NB4 (cell line): ENCODE measurements around the gene TRMT1.
A peak's percentile ranks its signal among the peaks of the same experiment; 100 is the strongest.

Experiments used
- DNase-seq: peaks from one replicate; pipeline ENCODE4 v3.0.0; 2010; ENCODE audit warnings: low read depth
- H3K4me3 ChIP-seq: one replicate; pipeline ENCODE4 v1.5.1; 2011; ENCODE audit warnings: mild to moderate bottlenecking, low read depth, low read length, moderate library complexity
- CTCF ChIP-seq: IDR thresholded peaks from one replicate; pipeline ENCODE4 v1.5.1; 2012; ENCODE audit warnings: low read depth, low read length
- MAX ChIP-seq: IDR thresholded peaks from 2 replicates; pipeline ENCODE4 v1.6.1; 2011; ENCODE audit warnings: low read depth, low read length
- MYC ChIP-seq: IDR thresholded peaks from 2 replicates; pipeline ENCODE4 v1.6.1; 2011; ENCODE audit warnings: low read depth, low read length
- POLR2A ChIP-seq: IDR thresholded peaks from 2 replicates; pipeline ENCODE4 v1.6.1; 2011; ENCODE audit warnings: mild to moderate bottlenecking; ENCODE audit not compliant: insufficient read length; ENCODE audit errors: extremely low read depth

Gene TRMT1

GRCh38 chr19:13138916-13139198, 22.3 kb upstream of the TRMT1 start:
- TF ChIP-seq MYC (peak; percentile 73), CTCF (no peak), MAX (peak; percentile 53), POLR2A (no peak)
- peak; percentile 81 for DNase-seq

GRCh38 chr19:13138171-13138915, 21.8 kb upstream of the TRMT1 start:
- peak; percentile 21; the same call in 1 of the 2 replicates for TF ChIP-seq MAX
- TF ChIP-seq CTCF, result no peak

More at GRCh38 chr19:13138916-13139198, 22.3 kb upstream of the TRMT1 start:
- H3K4me3 ChIP-seq, result no peak overlapping the region

GRCh38 chr19:13137290-13137794, 20.8 kb upstream of the TRMT1 start:
- no peak overlapping the region for H3K4me3 ChIP-seq
- no peak for TF ChIP-seq POLR2A
- TF ChIP-seq MYC, result no peak
- TF ChIP-seq CTCF, result no peak
- TF ChIP-seq MAX, result no peak
- no peak for DNase-seq

More at GRCh38 chr19:13138171-13138915, 21.8 kb upstream of the TRMT1 start:
- DNase-seq, result peak; percentile 34
- H3K4me3 ChIP-seq, result no peak overlapping the region

- H3K4me3 ChIP-seq, result no peak overlapping the region
- DNase-seq, result no peak
- TF ChIP-seq CTCF (no peak), MAX (no peak), MYC (no peak), POLR2A (no peak)
These were observed 18.8 kb upstream of the TRMT1 start for GRCh38 chr19:13135068-13136062.

- no peak for TF ChIP-seq CTCF
- no peak for TF ChIP-seq POLR2A
- TF ChIP-seq MYC, result no peak
- no peak for TF ChIP-seq MAX
- no peak overlapping the region for H3K4me3 ChIP-seq
- no peak for DNase-seq
These were observed 18.1 kb upstream of the TRMT1 start for GRCh38 chr19:13134626-13135025.
